Measurements from ENCODE around the gene LAMB1.

- no peak for TF ChIP-seq EZH2phosphoT487 (IDR thresholded peaks at IDR 0.05; ENCODE audit: low read length)
- TF ChIP-seq CTCF (IDR thresholded peaks at IDR 0.05; ENCODE audit: low read length) = no peak
Measured at GRCh38 chr7:108001764-108002725, 916 bp downstream of the LAMB1 start.

Measured in MM.1S (cell line).